Left forelimb (tissue), 1 donor: ENCODE data around the gene RNF8.
A peak's percentile ranks its signal among the peaks of the same experiment; 100 is the strongest.
"Not testable (repeated sequence)": the region's sequence is repeated elsewhere in the genome, so short reads cannot be mapped to it uniquely, and the experiment has no call there.

Experiments
- DNase-seq: peaks from one replicate; pipeline ENCODE4 v3.0.0-alpha.2; 2018; ENCODE audit warnings: low spot score

Gene RNF8

DNA sequence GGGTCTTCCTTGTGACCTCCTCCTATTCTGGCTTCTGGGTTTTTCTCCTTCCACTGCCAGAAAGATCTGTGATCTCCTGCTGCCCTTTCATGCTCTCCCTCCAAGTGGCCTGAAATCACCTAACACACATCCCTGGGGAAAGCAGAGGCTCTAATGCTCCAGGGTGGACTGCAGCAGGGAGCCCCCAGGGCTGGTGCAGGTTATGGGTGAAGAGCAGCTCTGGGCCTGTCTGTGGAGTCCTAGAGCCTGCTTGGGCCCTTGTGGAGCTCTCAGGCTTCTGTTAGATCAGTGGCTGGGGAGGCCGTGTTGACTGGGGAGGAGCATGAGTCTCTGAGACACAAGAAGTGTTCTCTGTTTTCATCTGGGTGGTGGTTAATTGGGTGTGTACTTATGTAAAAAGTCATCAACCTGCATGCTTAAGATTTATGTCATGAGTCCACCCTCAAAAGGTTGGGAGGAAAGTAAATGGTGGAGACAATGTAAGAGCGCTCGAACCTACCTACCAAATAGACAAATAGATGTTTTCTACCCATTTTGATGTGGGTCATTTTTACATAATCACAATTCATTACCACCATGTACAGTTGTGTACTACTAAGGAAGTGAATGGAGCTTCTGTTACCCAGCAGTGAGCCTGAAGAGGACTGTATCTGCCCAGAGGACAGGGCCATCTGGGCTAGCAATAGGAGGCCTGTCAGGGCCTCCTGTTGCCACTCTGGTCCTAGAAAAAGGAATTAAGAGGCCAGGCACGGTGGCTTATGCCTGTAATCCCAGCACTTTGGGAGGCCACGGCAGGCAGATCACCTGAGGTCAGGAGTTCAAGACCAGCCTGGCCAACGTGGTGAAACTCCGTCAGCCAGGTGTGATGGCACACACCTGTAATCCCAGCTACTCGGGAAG is 32.0 kb upstream of the RNF8 start:
- DNase-seq = no peak

GRCh38 chr6:37323580-37323979 is 30.2 kb upstream of the RNF8 start:
- DNase-seq = no peak

DNA sequence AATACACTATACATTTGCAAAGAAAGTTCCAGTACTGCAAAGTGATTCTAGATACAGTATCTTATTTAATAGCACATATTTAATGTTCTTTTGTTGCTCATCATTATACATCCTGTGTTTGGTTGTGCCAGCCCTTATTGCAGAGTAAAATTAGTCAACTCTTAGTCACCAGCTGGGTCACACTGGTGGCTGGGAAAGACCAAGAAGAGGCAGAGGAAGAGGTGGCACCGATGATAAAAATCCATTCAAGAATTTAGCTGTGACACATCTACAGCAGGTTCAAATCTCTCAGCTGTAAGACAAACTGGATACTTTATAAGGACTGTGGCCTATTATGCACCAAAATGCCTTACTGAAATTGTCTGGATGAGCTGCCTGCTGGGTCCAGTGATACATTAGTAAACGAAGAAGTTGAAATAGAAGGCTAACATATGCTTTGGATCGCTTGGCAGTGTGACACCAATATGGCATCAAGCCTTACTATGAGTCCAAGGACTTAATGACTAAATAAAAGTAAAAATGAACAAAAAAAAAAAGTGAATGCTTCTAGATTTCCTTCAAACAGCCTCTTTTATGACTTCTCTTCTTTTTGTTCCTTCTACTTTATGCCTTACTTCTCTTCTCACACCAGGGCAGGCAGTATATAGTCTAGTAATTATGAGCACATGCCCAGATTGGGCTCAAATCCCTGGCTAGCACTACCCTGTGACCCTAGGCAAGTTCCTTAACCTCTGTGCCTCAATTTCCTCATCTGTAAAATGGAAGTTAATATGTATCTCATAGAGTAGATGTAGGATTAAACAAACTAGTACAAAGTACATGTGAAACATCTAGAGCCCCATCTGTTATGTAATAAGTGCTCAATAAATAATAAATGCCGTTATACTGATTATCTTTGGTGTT is 29.4 kb upstream of the RNF8 start:
- no peak for DNase-seq

GRCh38 chr6:37330345-37330744 is 23.4 kb upstream of the RNF8 start:
- DNase-seq = not testable (repeated sequence)

DNA sequence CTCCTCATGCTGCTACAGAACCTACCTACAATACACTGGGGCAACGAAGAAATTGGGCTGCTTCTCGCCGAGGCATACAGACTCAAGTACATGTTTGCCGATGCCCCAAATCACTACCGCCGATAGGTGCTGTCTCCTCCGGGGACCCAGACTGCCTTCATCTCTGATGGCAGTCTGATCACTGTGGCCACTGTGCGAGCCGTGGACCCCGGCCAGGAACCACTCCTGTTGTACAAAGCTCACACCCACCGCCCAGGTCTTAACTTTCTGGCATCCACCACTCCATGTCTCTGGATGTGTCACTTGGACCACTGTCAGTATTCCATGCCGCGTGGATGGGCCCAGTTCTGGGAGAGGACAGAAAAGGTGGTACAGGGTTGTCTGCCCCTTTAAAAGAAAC is 22.7 kb upstream of the RNF8 start:
- DNase-seq = no peak

GRCh38 chr6:37332894-37333293 is 20.9 kb upstream of the RNF8 start:
- DNase-seq = no peak

DNA sequence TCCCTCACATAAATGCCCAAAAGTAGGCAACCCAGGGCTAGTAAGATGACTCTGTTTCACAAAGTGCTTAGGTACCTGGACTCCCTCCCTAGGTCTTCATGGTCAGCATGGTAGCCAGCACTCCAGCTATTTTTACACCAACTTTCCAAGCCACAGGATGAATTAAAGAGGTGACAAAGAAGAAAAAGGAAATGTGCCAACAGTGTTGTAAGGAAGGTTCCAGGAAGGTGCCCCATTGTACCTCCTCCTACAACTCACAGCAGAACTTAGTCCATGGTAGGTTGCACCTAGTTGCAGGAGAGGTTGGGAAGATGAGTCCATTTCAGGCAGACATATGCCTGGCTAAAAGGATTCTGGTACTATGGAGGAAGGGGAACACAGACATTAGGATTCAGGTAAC is 19.7 kb upstream of the RNF8 start:
- no peak for DNase-seq

DNA sequence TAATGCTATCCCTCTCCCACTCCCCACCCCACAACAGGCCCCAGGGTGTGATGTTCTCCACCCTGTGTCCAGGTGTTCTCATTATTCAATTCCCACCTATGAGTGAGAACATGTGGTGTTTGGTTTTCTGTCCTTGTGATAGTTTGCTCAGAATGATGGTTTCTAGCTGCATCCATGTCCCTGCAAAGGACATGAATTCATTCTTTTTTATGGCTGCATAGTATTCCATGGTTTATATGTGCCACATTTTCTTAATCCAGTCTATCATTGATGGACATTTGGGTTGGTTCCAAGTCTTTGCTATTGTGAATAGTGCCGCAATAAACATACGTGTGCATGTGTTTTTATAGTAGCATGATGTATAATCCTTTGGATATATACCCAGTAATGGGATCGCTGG is 15.5 kb upstream of the RNF8 start:
- DNase-seq = not testable (repeated sequence)

DNA sequence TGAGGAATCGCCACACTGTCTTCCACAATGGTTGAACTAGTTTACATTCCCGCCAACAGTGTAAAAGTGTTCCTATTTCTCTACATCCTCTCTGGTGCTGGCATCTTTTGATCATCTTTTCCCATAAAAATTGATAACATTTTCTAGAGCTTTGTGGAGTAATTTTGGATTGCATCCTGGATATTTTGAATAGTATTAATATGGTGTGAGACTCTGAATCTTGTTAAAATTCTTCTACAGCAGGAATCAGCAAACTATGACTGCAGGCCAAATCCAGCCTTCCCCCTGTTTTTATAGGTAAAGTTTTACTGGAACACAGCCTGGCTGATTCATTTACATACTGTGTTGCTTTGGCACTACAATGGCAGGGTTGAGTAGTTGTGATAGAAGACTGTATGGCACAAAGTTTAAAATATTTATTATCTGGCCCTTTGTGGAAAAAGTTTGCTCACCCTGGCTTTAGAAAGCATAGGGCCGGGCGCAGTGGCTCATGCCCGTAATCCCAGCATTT is 15.0 kb upstream of the RNF8 start:
- DNase-seq = no peak

- DNase-seq = no peak
These were observed 13.8 kb upstream of the RNF8 start for GRCh38 chr6:37339741-37340638.

DNA sequence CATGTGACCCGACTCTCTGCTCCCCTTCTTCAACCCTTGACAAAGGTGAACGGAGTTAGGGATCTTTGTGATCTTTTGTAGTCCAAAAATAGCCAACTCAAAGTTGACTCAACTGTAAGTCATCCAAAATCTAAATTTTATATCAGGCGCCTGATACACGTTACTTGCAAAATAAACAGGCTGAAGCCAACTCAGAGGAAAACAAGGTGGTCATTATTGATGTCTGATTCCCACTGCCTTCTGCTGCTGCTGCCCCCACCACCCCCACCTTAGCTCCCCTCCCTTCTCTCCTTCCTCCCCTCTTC is 13.2 kb upstream of the RNF8 start:
- no peak for DNase-seq

DNA sequence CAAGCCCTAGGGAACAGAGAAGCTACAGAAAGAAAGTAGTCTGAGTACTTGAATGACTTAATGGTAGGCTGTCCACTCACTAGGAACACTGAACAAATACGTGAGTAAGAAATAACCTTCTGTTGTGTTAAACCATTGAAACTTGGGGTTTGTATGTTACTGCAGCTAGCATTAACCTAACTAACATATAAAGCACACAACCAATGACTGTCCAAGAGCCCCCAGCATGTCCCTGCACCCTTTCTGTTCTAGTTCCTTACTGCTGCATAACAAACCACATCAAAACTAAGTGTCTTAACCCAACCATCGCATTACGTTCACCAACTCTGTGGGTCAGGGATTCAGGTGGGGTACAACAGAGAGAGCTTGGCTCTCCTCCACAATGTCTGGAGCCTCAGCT is 10.5 kb upstream of the RNF8 start:
- no peak for DNase-seq

GRCh38 chr6:37344308-37344707 is 9.5 kb upstream of the RNF8 start:
- no peak for DNase-seq

- not testable (repeated sequence) for DNase-seq
These were observed 8.0 kb upstream of the RNF8 start for GRCh38 chr6:37345804-37346203.

GRCh38 chr6:37347177-37347576 is 6.6 kb upstream of the RNF8 start:
- no peak for DNase-seq

DNA sequence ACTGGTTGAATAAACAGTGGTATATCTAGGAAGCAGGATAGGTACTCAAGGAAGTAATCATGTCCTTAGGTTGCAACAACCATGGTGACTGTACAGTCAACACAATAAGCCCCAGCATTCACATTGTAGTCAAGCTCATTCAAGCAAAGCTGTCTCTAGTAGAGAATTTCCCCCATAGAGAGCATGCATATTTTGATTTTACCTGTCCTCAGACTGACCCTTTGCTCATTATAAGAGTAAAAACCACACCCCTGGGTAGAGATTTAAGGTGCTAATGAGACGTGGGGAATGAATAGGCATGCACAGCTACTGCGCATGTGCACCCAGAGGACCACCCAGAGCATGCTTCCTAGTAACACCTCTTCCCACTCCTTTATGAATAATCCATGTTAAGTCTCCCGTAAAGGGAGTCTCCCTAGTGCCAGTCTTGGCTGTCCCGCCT is 6.1 kb upstream of the RNF8 start:
- DNase-seq = no peak

GRCh38 chr6:37351027-37351426 is 2.8 kb upstream of the RNF8 start:
- DNase-seq = no peak

DNA sequence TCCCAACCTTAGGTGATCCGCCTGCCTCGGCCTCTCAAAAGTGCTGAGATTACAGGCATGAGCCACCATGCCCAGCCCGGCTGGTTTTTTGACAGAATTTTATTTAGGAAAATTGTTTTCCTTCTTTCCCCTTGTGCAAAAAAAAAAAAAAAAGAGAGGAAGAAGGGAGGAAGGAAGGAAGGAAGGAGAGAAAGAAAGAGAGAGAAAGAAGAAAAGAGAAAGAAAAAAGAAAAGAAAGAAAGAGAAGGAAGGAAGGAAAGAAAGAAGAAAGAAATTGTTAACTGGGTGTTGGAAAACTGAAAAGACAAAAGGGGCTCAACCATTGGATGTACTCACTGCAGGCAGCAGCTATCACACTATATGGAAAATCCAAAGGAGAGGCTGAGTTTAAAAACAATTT is 1.4 kb upstream of the RNF8 start:
- DNase-seq = no peak

DNA sequence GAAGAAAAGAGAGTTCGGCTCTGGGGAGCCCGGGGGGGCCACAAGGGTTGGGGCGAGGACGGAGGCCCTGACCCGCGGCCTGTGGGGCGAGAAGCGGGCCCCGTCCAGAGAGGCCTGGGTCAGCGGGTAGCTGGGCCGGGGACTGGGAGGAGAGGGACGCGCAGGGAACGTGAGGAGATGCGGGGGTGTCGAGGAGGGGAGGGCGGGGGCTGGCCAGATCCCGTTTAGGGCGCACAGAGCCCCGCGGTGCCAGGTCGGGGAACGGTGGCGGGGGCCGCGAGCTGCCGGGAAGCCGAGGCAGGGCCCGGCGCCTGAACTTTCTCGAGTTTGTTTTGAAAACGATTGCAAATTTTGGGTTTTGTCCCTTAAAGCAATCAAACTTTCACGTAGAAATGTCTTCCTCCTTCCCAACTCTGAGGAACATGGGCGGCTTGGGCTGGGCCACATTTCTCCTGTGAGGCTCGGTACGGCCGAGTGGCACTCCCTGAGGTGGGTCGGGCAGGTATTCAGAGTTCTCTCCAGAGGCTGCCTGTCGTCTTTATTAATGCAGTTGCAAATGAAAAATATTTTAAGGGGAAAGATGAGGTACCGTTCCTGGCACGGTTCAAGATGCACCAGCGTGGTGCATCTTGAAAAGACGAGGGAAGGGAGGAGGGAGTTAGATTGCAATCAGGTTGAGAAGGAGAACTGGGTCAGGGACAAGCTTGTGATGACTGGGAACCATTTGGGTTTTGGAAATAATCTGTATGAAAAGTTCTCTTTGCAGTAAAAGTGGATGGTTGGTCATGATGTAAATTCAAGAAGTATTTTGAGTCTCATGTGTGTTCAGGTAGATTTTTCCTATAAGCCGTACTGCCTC is 972 bp downstream of the RNF8 start:
- peak; percentile 69 for DNase-seq

- DNase-seq = no peak
These were observed 3.5 kb downstream of the RNF8 start for GRCh38 chr6:37357288-37357687.

GRCh38 chr6:37357860-37358259 is 4.1 kb downstream of the RNF8 start:
- no peak for DNase-seq
